HCT116 (cell line): ENCODE measurements around the gene CCDC148.

Source experiments
- ATF3 ChIP-seq: IDR thresholded peaks from 2 replicates; pipeline ENCODE4 v1.6.1; 2012
- CBX3 ChIP-seq: IDR thresholded peaks from 2 replicates; pipeline ENCODE4 v1.6.1; 2012; ENCODE audit warnings: low read depth
- CTCF ChIP-seq, 3 experiments: fragments of 200-600 bp in 1 of 3; sonication (generic) in 1 of 3; IDR thresholded peaks in 2 of 3; conservative IDR thresholded peaks in 1 of 3; 2 replicates each; pipeline ENCODE4 v1.5.1; 2012 to 2017; ENCODE audit warnings: low read depth in 2 of 3, low read length in 2 of 3, antibody characterized with exemption in 1 of 3, borderline replicate concordance in 1 of 3, control low read depth in 1 of 3, mild to moderate bottlenecking in 1 of 3, mixed read lengths in 1 of 3, mixed run types in 1 of 3, moderate library complexity in 1 of 3; ENCODE audit not compliant: insufficient read depth in 1 of 3
- EZH2 ChIP-seq: fragments of 200-600 bp; sonication (generic); IDR thresholded peaks from 2 replicates; pipeline ENCODE4 v1.6.1; 2017; ENCODE audit warnings: antibody characterized with exemption, mixed run types
- EZH2phosphoT487 ChIP-seq: fragments of 200-600 bp; IDR thresholded peaks from 2 replicates; pipeline ENCODE4 v1.6.1; 2018; ENCODE audit warnings: antibody characterized with exemption, borderline replicate concordance
- JUND ChIP-seq: IDR thresholded peaks from 2 replicates; pipeline ENCODE4 v1.6.1; 2012
- POLR2A ChIP-seq: IDR thresholded peaks from 2 replicates; pipeline ENCODE4 v1.7.0; 2011; ENCODE audit warnings: borderline replicate concordance; ENCODE audit not compliant: insufficient read depth, insufficient read length; ENCODE audit errors: extremely low read depth
- POLR2AphosphoS5 ChIP-seq: IDR thresholded peaks from 2 replicates; pipeline ENCODE4 v1.6.1; 2011; ENCODE audit warnings: mild to moderate bottlenecking, low read depth, low read length, moderate library complexity
- RAD21 ChIP-seq: IDR thresholded peaks from 2 replicates; pipeline ENCODE4 v1.6.1; 2012; ENCODE audit warnings: low read depth, mild to moderate bottlenecking
- REST ChIP-seq: IDR thresholded peaks from 2 replicates; pipeline ENCODE4 v1.6.1; 2012; ENCODE audit warnings: low read depth

GRCh38 chr2:158197940-158198339 lies 258.6 kb downstream of the CCDC148 start:
- no peak for TF ChIP-seq CTCF (IDR thresholded peaks at IDR 0.05 in 2 of 3, conservative IDR thresholded peaks at IDR 0.05 in 1 of 3; ENCODE audit: borderline replicate concordance in 1 of 3, insufficient read depth in 1 of 3, low read depth in 2 of 3, low read length in 2 of 3)
- TF ChIP-seq ATF3 = no peak
- TF ChIP-seq POLR2AphosphoS5 = no peak
- TF ChIP-seq JUND = no peak
- TF ChIP-seq RAD21 = no peak
- no peak for TF ChIP-seq POLR2A
- no peak for TF ChIP-seq EZH2
- no peak for TF ChIP-seq EZH2phosphoT487
- TF ChIP-seq REST = no peak
- no peak for TF ChIP-seq CBX3
